ENCODE results near the gene EIF2S1.

EIF2S1 gene

DNA sequence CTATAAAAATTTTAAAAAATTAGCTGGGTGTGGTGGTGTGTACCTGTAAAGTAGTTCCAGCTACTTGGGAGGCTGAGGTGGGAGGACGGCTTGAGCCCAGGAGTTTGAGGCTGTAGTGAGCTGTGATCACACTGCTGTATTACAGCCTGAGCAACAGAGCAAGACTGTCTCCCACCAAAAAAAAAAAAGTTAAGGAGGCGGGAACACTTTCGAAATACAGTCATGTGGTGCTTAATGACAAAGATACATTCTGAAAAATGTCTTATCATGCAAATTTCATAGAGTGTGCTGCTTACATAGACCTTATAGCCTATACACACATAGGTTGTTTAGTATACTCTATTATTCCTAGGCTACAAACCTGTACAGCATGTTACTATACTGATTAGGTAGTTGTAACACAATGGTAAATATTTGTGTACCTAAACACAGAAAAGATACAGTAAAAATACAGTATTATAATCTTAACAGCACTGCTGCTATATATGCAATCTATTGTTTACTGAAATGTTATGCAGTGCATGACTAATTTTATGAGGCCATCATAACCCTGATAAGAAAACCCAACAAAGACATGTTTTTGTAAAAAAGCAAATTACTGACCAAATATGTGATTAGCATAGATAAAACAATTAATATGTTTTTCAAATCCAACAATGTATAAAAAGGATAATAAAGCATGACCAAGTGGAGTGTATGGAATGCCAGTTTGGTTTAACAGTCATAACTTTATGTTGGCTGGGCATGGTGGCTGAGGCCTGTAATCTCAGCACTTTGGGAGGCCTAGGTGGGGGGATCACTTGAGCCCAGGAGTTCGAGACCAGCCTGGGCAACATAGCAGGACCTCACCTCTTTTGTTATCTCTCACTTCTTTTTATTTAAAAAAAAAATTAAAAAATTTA lies 11.4 kb downstream of the EIF2S1 start:
- DNase-seq (ENCODE audit: low read depth), result no peak

DNA sequence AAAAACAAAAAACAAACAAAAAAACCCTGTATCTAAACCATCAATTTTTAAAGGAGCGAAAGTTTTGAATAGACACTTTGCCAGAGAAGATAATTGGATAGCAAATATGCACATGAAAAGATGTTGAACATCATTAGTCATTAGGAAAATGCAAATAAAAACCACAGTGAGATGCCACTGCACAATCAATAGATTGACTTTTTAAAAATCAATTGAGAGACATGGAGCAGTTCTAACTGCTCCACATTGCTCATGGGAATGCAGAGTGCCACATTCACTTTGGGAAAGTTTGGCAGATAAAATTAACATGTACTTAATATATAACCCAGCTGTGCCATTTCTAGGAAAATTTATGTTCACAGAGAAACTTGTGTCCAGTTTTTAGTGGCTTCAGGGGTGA lies 12.7 kb downstream of the EIF2S1 start:
- DNase-seq (ENCODE audit: low read depth), result no peak

DNA sequence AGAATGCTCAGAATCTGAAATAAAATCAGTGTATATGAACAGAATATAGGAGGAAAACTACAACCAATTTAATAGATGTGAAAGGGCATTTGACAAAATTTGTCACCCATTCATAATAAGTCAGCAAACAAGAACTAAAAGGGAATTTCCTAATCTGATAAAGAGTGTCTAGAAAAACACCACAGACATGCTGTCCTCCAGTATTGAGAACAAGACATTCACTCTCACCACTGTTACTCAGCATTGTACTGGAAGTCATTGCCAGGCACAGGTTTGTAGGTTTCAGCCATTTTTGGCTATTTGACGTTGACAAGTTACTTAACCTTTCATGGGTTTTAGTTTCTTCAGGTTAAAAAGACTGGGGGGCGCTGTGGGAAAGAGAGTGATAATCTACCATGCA lies 13.2 kb downstream of the EIF2S1 start:
- no peak for DNase-seq (ENCODE audit: low read depth)

DNA sequence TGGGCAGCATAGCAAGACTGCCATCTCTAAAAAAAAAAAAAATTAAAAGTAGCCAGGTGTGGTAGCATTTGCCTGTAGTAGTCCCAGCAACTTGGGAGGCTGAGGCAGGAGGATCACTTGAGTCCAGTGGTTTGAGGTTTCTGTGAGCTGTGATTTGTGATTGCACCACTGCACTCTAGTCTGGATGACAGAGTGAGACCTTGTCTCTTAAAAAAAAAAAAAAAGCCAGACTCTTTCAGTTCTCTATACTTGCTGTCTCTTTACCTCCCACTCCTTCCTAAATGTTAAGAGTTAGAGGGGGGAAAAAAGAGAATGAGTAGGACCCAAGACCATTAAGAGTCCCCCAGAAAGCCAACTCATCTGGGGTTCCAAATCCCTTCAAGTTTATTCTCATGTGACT lies 17.8 kb downstream of the EIF2S1 start:
- no peak for DNase-seq (ENCODE audit: low read depth)

DNA sequence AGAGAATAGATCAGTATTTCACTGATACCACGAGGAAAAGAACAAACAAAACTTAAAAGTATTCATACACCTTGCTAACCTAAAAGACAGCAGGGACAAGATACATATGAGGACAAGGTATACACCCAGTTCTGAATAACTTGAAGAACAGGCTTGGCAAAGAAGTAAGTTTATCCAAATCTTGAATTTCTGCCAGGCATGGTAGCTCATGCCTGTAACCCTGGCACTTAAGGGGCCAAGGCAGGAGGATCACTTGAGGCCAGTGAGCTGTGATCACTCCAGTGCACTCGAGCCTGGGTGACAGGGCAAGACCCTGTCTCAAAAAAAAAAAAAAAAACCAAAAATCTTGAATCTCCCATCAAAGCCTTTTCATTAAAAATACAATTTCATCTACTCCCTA lies 25.0 kb downstream of the EIF2S1 start:
- DNase-seq (ENCODE audit: low read depth), result no peak

DNA sequence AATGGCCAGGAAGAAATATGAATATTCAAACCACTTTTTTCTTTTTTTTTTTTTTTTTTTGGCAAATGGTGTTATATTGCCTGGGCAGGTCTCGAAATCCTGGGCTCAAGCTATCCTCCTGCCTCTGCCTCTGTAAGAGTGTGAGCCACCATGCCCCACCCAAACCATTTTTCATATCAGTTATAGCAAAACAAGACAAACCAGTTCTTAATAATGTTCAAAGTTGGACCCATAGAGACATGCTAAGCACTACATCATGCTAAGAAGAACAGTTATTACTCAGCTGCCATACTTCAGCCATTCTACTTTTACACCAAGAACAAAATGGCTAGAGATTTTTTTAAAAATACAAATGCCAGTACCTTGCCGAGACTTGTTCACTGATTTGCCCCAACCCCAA lies 25.5 kb downstream of the EIF2S1 start:
- no peak for DNase-seq (ENCODE audit: low read depth)

DNA sequence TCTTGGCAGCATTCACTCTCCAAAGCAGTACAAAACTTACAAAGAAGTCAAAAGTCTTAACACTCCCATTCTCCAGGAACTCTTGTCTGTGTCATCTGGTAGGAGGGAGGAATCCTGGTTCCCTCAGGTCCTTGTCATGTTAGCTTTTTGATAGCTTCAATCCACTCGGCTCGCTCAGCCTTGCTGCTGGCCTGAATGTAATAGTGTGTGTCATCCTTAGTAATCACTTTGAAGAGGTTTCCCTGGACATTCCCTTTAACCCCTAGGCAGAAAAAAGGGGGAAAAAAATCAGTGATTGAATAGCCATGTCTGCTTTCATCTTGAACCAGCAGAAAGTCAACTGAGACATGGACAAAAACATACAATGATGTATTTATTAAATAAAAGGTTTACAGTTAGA lies 27.1 kb downstream of the EIF2S1 start:
- DNase-seq (ENCODE audit: low read depth), result peak; percentile 15

DNA sequence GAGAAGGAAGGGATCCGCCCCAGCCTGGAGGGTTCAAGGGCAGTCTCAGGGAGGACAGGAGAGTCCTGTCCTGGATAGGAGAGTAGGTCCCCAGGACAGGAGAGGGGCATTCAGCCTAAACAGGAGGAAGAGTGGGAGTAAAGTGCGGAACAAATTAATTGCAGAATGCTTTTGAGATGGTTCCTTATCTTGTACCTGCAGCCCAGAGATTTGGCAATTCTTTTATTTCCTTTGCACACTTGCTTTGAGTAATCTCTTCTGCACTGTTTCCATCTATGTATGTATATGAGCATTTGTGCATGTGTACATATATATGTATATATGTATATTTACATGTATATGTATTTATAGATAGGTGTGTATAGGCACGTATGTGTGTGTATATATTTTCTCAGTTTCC lies 29.1 kb downstream of the EIF2S1 start:
- no peak for DNase-seq (ENCODE audit: low read depth)

DNA sequence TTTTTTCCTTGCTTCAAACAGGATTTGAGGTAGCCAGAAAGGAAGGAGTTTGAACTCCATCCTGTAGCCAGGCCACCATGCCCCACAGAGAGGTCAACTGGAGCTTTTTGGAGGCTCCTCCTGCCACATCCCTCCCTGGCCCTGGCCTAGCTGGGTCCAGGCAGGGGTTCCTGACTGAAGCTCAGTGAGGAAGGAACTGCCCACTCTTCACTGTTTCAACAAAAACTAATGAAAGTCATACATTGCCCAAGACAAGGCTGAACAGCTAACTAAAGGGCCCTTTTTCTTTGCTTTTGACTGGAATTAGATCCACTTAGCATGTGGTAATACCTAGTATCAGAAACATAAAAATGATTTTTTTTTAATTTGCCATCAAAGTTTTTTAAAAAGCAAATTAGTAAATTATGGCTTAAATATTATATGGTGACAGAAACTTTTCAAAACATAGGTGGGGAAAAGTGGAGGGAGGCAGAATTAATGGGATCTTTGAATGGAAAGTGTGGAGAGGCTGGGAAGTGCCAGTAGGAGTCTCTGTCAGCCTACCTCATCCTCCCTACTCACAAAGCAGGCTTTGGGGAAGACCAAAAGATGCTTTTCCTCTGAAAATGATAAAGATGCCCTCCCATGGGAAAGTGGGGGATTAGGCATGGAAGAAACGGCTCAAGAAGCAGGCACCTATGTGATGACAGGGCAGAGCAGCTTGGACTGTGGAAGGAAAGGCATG lies 29.8 kb downstream of the EIF2S1 start:
- no peak for DNase-seq (ENCODE audit: low read depth)

DNA sequence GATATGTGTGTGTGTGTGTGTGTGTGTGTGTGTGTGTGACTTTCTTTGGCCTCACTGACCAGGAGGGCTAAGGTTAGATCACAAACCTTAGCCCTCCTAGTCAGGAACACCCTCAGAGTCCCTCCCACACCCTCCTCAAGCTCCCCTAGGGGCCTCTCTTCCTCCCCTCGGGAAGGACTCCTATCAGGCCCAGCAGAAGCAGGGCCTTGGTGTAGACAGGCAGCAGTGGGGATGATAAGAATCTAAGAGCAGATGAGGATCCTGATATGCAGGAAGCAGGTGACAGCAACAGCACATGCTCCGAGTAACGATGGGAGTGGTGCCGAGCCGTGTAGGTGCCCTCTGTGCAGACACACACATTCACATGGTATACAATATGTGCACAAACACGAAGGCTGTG lies 31.1 kb downstream of the EIF2S1 start:
- DNase-seq (ENCODE audit: low read depth), result no peak

DNA sequence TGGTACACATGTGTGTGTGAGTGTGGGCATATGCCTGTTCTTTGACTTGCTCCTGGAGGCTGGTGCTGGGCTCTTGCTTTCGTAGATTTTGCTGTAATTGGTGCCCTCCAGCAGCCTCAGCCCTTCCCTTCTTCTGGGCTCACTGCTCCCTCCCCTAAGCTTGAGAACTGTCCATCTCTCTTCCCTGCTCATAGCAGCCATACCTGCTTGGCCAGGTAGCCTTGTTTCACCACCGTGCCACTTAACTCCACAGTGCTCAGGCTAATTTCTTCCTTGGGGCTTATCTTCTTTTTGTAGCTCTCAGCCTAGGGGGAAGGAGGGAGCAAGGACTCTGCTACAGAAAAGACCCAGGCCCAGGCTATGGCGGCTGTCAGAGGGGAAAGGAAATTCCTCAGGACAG lies 32.0 kb downstream of the EIF2S1 start:
- no peak for DNase-seq (ENCODE audit: low read depth)

DNA sequence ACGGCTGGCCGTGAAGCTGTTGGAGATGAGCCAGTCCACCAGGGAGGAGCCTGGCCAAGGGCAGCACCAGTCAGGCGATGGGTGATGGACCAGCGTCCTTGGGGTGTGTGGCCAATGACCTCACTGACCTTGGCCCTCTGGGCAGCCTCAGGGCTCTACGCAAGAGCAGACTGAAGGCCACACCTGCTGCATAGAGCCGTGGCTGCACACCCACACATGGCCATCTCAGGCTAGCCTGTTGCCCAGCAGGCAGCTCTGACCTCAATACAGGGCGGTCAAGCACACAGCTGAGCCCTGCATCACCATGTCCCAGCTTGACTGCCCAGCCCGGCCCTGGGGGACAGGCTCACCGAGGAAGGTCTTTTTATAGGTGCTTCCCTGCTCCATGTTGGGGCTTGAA lies 32.7 kb downstream of the EIF2S1 start:
- no peak for DNase-seq (ENCODE audit: low read depth)

DNA sequence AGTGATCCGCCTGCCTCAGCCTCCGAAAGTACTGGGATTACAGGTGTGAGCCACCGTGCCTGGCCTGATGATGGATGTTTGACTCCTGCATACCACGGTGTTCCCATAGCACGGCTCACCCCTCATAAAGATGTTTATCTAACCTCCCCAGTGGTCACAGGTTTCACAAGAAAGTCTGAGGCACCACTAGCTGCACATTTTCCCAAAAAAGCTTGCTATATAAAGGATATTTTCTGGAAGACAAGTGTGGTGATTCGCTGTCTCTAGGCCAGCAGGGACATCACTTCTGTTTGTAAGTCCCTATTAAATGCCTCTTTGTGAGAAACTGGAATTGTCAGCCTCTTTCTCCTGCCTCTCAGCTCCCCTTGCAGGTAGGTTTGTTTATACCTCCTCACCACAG lies 33.6 kb downstream of the EIF2S1 start:
- no peak for DNase-seq (ENCODE audit: low read depth)

DNA sequence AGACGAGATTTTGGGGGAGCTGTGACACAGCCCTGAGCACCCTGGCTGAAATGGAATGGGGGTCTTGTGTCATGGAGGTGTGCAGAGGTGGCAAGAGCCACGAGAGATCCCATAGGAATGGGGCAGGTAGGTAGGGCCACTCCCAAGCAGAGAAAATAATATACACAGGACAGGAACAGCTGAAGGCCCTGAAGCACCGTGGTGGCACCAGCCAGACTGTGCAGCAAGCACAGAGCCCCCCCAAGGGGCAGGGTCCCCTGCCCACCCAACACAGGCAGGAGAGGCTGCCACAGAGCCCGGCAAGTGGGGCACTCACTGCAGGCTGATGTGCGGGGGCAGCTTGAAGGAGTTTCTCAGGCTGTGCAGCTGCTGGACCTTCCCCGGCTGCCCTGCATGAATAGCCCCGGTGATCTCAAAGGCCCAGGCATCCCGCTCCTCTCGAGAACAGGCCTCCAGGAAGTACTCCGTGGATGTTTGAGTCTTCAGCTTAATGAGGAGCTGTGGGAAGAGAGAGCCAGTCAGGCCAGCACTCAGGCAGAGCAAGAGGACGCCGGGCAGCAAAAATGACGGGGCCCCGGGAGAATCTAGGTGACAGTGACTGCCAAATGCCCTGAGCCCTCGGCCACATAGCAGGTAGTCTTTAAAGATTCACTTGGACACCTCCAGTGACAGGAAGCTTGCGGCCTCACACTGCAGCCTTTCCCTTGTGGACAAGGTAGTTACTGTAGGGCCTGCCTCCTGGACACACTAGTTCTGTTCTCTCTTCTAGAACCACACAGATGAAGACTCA lies 35.2 kb downstream of the EIF2S1 start:
- no peak for DNase-seq (ENCODE audit: low read depth)

DNA sequence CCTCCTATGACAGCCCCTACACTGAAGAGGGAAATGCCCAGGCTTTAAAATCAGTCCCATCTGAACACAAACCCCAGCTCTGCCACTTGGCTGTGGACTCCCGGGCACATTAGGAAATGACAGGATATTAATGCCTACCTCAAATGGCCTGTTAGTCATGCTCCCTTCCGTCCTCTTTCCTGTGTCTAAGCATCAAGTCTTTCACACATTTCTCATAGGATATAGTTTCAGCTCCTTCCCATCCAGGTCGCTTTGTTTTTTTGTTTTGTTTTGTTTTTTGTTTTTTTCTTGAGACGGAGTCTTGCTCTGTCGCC lies 35.7 kb downstream of the EIF2S1 start:
- DNase-seq (ENCODE audit: low read depth), result peak; percentile 48

DNA sequence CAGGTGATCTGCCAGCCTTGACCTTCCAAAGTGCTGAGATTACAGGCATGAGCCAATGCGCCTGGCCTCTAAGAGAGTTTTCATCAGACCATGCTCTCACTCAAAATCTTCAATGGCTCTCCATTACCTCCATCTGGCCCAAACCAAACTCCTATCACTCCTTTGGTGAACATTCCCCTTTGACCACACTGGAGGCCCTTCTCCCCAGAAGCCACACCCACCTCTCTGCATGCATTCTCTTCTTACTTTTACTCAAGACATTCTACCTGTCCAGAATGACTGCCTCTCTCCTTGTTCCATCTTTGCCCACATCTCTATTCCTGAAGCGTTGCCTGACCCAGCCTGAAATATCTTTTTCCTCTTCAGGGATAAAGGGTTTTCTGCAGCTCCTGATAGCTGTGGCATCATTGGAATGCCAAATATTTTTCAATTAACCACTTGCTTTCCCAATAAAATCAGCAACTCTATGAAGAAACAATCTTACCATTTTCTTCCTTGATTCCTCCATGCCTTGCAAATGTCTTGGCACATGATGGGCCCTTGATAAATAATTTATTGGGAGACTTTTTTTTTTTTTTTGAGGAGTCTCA lies 36.3 kb downstream of the EIF2S1 start:
- peak; percentile 72 for DNase-seq (ENCODE audit: low read depth)

DNA sequence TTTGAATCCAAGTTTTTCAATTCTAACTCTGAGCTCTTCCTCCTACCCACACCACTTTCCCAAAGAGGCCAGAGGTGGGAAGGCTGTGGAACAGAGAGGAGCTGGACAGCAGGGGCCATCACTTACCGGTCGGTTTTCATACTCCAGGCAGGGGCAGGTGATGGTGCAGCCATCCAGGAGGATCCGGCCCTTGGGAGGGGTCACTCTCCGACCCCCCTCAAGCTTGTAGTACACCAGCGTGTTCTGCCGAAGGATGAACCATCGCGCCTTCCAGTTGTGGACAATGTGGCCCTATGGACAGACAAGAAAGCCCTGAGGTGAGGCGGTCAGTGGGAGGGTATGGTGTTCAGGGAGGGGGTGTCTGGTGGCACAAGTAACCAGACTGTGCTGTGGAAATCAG lies 37.4 kb downstream of the EIF2S1 start:
- no peak for DNase-seq (ENCODE audit: low read depth)

DNA sequence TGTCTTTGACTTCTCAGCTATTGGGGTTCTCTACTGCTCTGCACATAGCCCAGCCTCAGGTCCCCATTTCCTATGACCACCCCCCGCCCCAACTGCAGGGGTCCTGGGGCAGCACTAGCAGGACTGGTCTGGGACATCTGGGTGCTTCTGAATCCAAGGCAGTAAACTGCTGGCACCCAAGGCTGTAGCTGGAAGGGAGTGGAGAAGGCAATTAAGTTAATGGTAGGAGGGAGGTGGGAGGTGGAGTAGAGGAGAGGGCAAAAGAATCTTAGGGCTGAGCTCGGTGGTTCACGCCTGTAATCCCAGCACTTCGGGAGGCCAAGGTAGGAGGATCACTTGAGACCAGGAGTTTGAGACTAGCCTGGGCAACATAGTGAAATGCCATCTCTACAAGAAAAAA lies 40.3 kb downstream of the EIF2S1 start:
- no peak for DNase-seq (ENCODE audit: low read depth)

DNA sequence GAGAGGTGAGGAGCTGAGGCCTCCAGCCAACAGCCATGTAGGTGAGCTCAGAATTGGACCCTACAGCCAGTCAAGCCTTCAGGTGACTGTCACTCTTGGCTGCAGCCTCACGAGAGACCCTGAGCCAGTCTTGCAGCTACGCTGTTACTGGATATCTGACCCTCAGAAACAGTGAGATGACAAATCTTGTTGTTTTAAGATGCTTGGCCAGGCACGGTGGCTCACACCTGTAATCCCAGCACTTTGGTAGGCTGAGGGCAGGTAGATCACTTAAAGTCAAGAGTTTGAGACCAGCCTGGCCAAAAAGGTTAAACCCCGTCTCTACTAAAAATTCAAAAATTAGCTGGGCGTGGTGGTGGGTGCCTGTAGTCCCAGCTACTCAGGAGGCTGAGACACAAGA lies 45.6 kb downstream of the EIF2S1 start:
- DNase-seq (ENCODE audit: low read depth), result no peak

DNA sequence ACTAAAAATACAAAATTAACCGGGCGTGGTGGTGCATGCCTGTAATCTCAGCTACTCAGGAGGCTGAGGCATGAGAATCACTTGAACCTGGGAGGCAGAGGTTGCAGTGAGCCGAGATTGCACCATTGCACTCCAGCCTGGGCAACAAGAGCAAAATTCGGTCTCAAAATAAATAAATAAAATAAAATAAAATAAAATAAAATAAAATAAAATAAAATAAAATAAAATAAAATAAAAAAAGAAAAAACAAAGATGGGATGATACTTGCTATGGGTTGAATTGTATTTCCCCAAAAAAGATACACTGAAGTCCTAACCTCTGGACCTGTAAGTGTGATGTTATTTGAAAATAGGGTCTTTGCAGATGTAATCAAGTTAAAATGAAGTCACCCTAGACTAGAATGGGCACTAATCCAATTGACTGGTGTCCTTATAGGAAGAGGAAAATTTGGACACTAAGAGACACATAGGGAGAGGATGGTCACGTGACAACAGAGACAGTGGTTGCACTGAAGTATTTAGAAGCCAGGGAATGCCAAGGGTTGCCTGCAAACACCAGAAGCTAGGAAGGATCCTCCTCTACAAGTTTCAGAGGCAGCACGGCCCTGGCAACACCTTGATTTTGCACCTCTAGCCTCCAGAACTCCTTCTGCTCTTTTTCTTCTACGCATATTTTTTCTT lies 48.1 kb downstream of the EIF2S1 start:
- peak; percentile 23 for DNase-seq (ENCODE audit: low read depth)

DNA sequence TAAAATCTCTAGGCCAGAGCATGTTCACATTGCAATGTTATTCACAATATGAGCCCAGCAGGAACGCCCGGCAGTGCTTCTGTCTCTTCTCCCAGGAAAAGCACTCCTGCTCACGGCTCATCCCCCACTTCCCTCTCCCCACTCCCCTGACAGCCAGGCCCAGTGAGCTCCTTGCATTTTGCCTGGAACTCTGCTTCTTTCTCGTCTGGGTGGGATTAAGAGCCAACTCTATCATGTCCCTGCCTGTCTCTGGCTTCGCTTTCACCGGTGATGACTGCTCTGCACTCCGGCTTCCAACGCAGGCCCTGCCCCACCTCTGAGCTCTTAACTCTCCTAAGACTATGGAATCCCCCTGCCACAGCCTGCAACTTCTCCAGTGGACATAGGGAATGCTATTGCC lies 49.3 kb downstream of the EIF2S1 start:
- DNase-seq (ENCODE audit: low read depth), result no peak

DNA sequence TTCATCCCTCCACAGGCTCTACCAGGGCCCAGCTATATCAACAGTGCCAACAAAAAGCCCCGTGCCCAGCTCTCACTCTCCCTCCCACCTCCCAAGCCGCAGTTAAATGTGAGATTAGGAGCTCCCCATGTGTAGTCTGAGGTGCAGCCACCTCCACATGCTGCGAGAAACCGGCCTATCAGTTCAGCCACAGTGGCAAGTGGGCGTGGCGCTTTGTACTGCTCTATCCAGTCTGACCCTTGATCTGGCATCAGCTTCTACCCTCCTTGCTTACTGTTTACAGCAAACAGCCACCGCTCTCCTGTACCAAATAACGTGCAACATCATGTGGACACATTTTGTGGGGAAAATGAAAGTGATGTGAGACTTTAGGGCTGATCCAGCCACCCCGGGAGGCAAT lies 50.2 kb downstream of the EIF2S1 start:
- no peak for DNase-seq (ENCODE audit: low read depth)
